HG02884 (cell line): ENCODE data around the gene OPRM1.

ENCODE experiments used
- ATAC-seq: cut with Tn5 transposase; IDR thresholded peaks from one replicate; pipeline ENCODE4 v1.9.1; 2021; ENCODE audit warnings: mild to moderate bottlenecking, moderate library complexity; ENCODE audit not compliant: unreplicated experiment

The OPRM1 gene

DNA sequence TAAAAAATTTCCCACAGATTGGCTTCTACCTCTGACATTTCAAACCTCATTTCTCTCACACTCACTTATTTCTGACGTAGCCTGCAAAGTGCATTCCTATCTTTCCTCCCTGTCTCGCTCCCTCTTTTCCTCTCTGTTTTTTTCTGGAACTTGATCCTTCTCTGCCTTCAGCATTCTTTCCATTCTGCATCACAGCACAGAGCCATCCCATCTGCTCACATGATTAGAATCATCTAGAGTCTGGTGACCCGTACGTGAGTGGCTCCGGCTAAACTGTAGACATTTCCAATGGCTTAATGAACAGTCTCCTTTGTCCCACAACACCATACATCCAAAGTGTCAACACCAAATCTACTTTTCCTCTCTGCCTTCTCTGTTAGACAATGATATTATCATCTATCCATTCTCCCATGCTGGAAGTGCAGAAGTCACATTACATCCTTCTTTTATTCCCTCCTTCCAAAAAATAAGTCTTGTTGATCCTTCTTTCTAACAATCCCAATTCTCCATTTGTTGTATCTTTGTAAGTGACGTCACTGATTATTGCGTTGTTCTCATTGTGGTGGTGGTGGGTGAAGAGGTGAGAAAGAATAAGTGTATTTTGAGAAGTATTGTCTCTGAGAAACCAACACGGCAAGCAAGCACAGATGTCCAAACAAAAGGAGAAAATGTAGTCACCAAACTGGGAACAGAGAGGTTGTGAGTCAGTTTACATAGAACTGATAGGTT, 41.6 kb downstream of the OPRM1 start:
- ATAC-seq = no peak

DNA sequence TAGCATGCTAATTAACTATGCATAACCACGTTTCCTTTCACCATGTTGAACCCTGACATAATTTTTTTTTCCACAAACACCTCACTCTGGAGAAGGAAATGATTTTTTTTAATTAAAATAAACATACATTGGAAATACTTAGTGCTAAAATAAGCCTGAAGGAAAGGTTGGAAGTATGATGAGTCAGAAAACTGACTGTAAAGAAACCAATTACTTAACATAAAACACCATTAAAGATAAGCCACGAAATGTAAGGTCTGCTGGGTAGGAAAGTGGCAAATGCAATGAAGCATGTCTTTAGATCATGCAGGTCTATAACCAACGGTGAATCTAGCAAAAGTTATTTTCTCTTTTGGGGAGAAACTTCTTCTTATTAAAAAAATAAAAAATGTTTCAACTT, 47.5 kb downstream of the OPRM1 start:
- no peak for ATAC-seq

DNA sequence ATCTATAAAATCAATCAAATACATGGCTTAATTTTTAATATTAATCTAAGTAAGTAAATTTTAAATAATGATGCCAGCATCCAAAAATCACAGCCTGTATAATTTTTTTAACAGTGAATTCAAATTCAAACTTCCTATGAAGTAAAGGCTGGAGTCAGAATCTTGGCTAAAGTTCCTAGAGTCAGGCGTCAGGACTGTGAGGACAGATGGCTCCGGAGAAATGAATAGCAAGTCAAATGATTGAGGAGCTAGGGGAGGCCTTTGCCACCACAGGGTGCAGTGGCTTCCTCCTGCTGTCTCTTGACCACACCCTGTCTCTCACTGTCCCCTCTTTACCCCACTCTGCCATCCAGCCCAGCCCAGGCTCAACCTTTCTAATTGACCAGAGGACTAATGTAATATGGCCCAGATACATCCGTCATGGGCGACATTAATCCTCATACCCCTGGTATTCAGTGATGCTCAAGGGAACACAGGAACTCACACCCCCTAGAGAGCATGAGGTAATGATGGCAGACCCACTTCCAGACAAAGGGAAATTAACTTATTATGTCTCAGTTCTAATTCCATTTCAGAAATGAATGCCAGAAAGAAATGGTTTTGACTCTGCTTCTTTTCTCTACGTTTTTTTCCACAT, 53.4 kb downstream of the OPRM1 start:
- ATAC-seq = no peak

DNA sequence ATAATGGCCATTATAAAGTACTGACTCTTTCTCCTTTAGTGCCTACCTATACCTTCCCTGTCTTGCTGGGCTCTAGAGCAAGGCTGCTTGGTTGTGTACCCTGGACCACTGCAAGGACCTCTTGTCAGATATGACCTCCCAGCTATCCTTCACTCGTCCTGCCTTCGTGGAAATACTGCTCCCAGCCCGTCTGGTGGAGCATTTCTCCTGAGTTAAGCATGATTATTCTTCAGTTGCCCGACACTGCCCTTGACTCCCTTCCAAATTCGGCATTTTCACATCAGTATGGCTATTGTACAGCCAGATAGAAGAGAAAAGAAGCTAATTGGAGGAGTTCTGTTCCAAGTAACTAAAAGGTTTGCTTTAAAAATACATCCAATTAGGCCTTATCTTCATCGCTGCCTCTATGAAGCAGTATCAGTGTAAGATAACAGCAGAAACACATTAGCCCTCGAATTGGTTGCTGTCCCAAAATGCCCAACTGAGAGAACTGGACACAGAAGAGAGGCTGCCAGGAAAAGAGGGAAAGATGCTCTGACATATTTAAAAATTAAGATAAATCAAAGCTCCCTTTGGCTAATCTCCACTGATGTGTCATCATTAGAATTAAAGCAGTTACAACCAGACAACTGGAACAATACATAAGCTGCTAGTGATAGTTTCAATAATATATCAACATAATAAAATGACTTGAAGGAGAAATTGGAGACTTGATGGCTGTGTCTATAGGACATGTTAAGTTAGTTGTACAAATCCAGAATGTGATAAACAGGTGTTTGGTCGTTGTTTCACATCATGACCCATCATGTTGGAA, 54.4 kb downstream of the OPRM1 start:
- ATAC-seq = no peak

DNA sequence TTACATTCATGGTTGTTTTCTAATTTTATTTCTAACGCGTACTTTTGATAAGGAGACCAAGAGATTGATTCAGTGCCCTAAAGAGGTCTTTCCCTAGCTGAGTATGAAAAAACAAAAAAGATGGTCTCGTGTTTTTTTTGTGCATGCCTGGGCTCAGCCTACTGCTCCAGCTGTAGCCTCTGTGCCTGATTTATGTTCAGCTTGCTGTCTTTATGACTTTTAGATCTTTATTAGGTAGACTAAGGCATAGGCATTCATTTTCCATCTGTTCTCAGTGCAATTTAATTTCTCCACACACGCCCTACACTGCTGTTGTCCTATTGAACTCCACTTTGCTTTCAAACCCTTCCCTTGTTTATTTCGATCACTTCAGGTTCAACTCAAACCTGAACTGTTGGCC, 56.5 kb downstream of the OPRM1 start:
- no peak for ATAC-seq

DNA sequence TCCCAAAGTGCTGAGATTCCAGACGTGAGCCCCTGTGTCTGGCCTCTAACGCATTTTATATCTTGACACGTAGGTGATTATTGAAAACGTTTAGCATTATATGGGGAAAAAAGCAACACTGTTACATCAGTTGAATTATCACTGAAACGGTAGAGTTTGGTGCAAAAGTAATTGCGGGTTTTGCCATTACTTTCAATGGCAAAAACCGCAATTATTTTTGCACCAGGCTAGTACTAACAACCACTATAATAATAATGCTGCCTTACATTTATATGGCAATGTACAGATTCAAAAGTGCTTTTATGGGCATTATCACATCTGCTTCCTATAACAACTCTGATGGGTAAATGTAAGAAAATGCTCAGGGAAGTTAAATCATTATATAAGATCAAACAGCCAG, 57.3 kb downstream of the OPRM1 start:
- no peak for ATAC-seq

DNA sequence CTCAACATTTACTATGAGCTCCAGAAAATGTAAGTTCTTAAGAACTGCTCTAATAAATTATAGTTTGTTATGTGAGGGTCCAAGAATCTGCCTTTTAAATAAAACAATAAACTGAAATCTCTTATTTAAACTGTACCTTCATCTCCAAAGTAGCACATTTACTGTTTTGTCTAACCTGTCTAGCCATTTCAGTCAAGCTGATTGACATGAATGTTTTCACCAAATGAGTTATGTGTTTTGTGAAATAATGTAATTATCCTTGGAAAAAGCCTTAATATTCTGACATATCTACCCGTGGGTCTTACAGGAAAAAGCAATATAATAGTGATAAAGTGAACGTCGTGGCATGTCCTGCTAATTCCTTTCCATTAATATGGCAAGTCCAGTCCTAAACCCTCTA, 57.8 kb downstream of the OPRM1 start:
- ATAC-seq = no peak

DNA sequence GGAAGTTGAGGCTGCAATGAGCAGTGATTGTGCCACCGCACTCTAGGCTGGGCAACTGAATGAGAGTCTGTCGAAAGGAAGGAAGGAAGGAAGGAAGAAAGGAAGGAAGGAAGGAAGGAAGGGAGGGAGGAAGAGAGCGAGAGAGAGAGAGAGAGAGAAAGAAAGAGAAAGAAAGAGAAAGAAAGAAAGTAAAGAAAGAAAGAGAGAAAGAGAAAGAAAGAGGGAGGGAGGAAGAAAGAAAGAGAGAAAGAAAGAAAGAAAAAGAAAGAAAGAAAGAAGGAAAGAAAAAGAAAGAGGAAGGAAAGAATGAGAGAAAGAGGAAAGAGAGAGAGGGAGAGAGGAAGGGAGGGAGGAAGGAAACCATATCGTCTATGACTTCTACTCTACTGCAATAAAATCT, 60.2 kb downstream of the OPRM1 start:
- ATAC-seq = no peak

DNA sequence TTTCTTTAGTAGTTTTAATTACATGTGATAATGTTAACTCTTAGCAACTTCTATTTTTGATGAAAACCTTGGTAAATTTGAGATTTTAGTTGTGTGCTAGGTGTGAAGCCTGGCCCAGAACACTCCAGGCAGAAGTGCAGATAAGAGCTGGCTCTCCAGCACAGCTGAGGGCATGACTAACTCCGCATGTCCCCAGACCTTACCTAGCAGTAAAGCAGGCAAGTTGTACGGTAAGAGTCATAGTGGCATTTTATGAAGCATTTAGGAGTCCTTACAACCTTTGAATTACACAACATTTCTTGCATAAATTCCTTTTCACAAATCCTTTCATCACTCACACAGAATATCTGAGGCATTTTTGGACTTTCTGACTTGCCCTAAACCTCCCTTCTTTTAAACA, 67.2 kb downstream of the OPRM1 start:
- no peak for ATAC-seq

DNA sequence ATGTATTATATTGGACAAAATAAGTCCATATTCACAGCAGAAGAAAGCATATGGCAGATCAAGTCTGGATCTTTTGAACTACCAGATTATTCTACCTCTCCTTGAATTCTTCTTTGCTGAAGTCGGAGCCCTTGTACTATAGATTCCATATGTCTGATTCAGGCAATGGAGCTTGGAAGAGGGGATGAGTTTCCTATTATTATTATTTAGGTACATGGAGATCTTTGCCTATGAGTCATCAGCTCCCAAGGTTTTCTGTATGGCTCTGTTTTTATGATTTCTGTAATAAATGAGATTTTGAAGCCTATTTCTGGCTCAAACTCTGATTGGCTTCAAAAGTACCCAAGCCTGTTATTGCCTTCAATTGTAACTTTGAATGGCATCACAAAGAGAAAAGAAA, 72.0 kb downstream of the OPRM1 start:
- ATAC-seq = no peak

DNA sequence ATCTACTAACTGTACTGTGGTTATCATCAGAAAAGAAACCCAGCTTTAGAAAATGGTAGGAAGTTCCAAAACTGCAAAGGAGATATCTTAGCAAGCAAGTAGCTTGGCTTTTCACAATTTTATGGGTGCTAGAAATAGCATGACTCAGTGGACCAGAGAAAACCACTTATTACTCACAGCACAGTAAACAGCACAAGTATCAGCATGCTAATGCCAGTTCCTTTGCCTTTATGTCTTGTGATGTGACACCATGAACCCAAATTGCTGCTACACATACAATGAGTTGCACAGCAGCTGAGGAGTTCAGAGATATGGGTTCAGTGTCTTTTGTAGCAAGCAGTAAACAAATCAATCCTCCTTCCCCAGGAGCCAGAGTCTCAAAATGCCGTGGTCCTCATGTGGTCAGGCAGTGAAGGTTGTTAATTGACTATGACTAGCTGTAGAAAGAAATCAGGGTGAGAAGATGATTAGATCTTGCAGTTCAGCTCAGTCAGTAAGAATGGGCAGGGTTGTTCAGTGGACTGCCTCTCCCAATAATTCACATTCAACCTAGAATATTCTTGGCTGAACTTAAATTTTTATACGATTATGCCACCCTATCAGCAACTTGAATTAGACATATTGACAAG, 73.3 kb downstream of the OPRM1 start:
- ATAC-seq = no peak

DNA sequence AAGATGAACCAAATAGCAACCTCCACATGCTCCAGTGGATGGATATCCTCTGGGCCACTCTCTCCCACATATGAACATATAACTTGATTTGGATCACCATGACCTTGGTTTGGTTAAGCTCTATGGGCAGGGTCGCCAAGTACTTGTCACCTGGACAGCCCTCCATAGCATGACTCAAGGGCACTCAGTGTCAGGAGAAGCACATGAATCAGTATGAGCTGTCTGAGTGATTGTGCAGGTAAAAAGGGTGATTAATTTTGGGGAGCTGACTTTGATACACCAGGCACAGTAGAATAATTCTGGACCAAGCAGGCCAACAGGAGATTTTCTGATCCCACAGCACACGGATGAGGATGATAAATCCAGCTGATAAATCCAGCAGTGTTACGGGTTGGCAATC, 74.4 kb downstream of the OPRM1 start:
- no peak for ATAC-seq

DNA sequence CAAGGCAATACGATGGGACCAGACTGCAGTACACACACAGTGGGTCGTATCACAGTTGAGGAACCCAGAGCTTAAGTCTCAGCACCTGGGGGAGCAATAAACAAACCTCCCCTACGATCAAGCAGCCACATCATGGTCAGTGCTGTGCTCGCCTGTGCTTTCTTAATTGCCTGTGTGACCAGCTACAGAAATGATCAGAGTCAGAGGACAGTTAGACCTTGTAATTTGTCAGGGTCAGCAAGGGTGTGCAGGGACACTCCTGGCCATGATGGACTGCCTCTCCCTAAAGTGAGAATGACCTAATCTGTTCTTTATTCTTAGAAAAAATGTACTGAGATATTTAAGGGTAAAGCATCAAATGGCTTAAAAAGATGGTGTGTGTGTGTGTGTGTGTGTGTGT, 78.4 kb downstream of the OPRM1 start:
- no peak for ATAC-seq

DNA sequence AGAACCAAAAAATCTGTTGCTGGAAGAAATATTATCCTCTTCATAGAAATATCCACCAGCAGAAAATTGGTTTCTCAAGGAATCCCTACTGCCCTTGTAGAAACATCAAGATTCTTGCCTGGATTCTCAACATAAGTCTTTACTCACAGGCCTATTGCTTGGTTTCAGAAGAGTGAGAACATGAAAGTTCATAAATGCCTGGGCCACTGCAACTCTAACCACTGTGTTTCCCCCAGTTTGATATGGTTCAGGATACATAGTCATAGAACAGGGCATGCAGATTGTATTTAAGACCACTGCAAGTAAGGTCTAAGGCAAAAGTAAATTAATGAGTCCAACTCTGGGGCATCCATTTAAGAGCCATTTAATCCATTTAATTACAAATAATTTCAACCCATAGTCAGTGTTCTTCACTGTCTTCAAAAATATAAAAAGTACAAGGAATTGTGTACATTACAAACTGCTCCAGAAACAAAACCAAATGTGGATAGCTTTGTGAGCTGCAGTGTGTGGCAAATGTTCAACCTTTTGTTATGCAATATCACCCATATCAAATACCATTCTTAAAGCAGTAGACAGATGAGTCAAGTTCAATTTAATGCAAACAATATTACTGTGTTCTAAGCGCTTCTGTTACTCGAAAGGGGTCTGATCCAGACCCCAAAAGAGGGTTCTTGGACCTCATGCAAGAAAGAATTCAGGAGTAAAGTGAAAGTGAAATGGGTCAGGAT, 83.3 kb downstream of the OPRM1 start:
- ATAC-seq = no peak

DNA sequence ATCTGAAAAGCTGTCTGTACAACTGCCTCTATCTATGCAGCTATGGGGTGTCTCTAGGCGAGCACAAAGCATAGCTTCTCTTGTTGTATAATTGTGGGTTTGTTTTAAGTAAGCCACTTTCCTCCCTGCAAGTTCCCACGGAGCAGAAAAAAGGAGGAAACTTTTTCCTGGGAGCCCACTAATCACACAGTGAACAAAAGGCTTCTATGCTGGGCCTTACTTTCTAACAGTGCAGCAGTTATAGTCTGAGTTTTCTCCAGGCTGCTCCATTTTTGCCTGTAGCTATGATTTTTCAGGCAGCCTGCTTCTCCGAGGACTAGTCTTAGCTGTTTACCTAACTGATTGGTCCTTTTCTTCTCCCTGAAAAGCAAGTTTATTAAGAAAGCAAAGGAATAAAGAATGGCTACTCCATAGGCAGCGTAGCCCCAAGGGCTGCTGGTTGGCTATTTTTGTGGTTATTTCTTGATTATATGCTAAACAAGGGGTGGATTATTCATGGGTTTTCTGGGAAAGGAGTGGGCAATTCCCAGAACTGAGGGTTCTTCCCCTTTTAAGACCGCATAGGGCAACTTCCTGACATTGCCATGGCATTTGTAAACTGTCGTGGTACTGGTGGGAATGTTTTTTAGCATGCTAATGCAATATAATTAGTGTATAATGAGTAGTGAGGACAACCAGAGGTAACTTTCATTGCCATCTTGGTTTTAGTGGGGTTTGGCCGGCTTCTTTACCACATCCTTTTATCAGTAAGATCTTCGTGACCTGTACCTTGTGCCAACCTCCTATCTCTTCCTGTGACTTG, 84.3 kb downstream of the OPRM1 start:
- ATAC-seq = no peak

DNA sequence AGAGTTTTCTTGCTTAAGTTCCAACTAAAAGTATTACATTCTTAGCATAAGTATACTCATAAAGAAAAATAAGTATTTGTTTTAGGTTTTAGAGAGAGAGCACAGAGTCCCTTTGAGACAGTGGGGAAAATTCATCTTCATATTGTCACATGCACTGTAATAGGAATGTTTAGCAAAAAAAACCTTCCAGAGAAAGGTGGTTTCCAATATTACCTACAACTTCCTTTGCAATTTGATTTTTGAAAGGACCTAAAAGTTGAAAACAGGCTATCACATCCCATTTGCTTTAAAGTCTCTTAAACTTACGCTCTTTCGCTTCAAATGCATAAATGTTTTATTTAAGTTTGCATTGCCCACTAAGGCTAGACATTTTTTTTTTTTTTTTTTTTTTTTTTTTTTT, 86.4 kb downstream of the OPRM1 start:
- no peak for ATAC-seq

DNA sequence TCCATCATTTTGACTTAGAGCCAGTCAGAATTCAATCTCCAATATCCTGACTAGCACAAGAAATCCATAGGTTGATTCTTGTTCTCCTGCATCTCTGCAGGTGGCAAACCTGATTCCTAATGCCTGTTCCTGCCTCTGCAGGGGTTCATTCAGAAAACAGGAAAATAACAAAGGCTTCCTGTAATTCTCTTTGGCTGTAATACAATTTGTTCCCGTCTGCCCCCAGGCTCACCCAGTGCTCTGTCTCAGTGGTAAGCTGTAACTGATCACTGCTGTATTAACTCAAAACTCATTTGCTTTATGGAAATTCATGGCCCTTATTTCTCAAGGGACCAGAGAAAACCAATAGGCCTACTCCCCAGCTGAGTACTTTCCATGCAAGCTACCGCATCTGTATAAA, 88.6 kb downstream of the OPRM1 start:
- ATAC-seq = no peak

DNA sequence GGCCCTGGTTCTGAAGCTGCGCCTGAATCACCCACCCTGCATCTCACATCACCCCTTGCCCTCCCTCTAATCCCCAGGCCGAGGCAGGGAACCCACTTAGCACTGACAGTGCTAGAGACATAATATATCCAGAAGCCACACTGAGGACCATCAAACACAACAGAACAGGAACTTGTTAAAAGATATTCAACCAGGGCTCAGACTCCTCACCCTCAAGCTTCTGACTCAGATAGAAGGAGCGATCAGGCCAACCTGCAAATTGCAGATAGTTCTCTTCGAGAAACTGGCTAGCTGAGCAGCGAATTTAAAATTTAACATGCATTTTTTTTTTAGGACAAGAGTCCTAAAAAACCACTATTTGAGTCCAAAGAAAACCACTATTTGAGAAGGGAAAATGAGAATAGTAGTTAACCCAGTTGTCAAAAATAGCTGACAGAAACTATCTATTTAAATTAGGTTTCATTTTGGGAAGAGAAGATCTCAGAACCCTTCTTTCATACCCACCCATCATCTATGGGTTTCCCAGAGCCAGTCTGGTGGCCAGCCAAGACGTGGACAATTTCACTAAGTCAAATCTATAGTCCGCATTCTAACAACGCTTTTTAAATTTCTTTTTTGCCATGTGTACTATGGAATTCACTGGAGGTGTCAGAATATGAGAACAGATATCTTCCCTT, 95.6 kb downstream of the OPRM1 start:
- ATAC-seq = no peak

DNA sequence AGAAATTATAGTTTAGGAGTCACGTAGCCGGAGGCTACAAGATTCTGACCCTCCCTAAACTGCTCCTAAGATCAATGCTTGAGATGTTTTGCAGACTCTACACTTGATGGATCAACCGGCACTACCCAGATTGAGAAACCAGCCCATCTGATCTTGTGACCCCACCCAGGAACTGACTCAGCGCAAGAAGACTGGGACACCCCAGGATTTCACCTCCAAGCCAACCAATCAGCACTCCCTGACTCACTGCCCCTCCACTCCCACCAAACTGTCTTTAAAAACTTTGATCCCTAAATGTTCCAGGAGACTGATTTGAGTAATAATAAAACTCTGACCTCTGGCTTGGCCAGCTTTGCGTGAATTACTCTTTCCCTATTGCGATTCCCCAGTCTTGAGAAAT, 99.8 kb downstream of the OPRM1 start:
- no peak for ATAC-seq

DNA sequence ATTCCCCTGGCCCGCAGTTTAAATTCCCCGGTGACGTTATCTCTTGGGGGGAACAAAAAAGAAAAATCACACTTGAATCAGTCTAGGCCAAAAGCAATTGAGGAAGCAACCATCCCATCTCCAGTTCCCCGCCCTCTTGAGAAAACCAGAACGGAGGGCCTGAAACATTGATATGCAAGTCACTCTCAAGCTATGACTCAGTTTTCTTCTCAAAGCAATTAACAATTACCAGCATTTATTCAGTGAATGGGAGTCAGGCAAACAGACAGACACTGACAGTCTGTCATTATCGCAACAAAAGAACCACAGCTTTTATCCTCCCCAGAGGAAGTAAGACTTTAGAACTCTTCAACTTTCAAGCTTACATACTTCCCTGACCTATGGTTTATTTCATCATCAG, 100.9 kb downstream of the OPRM1 start:
- ATAC-seq = no peak
